ENCODE measurements around the gene GRIA2. TPM values are rescaled to one million over a fixed set of nuclear protein-coding genes. Genes with fewer than 3 reads are reported as not detected.
"Not testable (repeated sequence)": the region's sequence is repeated elsewhere in the genome, so short reads cannot be mapped to it uniquely, and the experiment has no call there.

Gene GRIA2
- total RNA-seq, result not detected
- long read RNA-seq, result 0 reads

DNA sequence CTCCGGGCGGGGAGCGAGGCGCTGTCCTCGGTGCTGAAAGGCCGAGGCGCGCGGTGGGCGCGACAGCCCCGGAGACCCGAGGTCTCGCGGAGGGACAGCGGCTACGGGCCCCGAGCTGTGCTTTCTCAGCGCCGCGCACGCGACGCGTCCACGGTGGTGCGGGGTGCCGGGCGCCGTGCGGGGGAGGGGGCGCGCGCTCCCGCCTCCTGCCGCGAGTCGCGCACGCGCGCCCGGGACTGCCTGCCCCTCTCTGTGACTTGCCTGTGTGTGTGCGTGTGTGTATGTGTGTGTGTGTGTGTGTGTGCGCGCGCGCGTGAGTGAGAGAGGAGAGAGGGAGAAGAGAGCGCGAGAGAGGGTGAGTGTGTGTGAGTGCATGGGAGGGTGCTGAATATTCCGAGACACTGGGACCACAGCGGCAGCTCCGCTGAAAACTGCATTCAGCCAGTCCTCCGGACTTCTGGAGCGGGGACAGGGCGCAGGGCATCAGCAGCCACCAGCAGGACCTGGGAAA, at the start of gene GRIA2:
GRIA2 (plus strand) TSS at position 358 of the 511 bp plus-strand sequence. CDS start 315 bp downstream, outside the sequence.
- intact Hi-C loops (cut with micrococcal nuclease), result no loop called here
- DNase-seq (peak; percentile 59), ATAC-seq (peak; percentile 79)

DNA sequence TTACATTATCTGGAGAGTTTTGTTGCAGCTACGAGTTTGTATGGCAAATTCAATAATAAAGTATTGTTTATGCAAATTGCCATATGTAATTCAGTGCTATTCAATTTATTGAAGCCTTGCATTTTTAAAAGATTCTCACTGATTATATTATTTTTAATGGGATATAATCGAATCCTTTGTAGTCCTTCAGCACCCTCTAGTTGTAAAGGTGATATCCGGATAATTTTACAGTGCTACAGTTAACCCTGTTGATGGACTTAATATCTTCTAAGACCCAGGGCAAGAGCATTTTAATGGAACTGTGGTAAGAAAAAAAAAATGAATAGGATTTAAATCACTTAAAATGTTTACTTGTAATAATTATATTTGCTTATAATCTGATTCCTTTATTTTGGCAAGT, 48.5 kb upstream of the GRIA2 start:
- ATAC-seq, result no peak
- intact Hi-C loops (cut with micrococcal nuclease), result no loop called here

DNA sequence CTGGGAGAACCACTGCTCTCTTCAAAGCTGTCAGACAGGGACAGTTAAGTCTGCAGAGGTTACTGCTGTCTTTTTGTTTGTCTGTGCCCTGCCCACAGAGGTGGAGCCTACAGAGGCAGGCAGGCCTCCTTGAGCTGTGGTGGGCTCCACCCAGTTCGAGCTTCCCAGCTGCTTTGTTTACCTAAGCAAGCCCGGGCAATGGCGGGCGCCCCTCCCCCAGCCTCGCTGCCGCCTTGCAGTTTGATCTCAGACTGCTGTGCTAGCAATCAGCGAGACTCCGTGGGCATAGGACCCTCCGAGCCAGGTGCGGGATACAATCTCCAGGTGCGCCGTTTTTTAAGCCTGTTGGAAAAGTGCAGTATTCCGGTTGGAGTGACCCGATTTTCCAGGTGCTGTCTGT, 40.3 kb upstream of the GRIA2 start:
- intact Hi-C loops (cut with micrococcal nuclease); DNase-seq: not testable (repeated sequence)

More for the DNA sequence above, 48.5 kb upstream of the GRIA2 start:
- no peak for DNase-seq

DNA sequence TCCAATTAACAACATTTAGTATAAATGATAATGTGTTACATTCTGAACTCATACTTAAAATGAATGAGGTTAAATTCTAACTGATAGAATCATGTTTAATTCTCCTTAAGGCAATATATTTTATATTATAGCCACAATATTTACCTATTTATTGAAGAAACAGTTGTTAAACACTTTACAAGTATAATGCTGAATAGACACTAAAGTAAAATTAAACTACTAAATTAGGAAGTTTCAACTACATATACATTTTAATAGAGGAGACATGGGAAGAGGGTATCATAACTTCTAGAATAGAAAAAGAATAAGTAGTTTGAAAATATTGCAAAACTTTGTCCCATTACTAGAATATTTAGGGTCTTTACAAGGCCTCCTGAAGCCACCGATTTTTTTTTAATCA, 36.2 kb upstream of the GRIA2 start:
- intact Hi-C loops (cut with micrococcal nuclease), result no loop called here
- DNase-seq (no peak), ATAC-seq (no peak)

More for the DNA sequence above, 40.3 kb upstream of the GRIA2 start:
- not testable (repeated sequence) for ATAC-seq

DNA sequence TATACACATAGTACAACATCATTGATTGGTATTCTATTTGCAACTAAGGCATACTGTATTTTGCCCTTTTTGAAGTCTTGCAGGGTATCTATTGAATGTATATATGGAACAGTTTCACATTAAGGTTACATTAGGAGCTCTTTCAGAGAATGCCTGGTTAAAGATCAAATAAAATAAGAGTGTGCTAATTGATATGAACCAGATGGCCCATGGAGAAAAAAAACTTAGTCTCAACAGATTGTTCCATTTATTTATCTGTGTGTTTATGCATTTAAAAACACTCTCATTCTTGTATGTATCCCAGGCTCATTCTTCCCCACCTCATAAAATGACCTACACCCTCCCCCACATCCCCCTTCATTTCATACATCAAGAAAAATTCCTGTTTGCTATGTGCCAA, 35.2 kb upstream of the GRIA2 start:
- ATAC-seq (no peak), DNase-seq (no peak)
- intact Hi-C loops (cut with micrococcal nuclease), result no loop called here

DNA sequence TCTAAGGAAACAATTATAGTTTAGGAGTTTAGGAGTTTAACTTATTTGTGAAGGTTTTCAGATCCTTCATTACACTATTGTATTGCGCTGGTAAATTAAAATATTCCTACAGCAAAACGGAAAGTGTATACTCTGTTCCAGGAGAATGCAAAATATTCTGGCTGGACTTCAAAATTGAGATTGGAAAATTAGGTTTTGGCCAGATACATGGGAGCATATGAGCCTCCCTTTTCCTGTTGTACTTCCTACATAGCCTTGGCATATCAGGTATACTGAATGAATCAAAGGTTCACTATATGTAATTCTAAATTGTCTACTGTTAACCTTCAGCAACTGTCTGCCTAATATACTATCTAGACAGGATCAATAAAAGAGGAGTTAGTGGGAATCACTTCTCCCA, 25.2 kb upstream of the GRIA2 start:
- ATAC-seq (no peak), DNase-seq (no peak)
- intact Hi-C loops (cut with micrococcal nuclease), result no loop called here

DNA sequence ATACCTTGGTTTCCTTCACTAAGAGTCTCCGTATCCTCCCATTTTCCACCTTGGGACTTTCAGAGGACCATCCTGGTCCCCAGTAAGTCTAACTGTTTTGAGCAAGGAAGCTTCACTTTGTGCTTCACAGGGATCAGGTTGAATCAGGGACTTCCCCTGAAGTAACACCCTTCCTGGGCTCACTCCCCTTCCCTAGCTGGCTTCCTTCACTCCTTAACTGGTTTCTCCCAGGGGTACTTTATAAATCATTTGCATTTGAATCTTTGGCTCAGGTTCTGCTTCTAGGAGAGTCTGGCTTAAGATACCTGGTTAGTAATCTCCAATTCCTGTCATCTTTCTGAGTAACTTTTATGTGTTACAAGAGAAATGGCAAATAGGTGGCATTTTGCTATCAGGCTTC, 24.5 kb upstream of the GRIA2 start:
- ATAC-seq (no peak), DNase-seq (no peak)
- intact Hi-C loops (cut with micrococcal nuclease), result no loop called here

DNA sequence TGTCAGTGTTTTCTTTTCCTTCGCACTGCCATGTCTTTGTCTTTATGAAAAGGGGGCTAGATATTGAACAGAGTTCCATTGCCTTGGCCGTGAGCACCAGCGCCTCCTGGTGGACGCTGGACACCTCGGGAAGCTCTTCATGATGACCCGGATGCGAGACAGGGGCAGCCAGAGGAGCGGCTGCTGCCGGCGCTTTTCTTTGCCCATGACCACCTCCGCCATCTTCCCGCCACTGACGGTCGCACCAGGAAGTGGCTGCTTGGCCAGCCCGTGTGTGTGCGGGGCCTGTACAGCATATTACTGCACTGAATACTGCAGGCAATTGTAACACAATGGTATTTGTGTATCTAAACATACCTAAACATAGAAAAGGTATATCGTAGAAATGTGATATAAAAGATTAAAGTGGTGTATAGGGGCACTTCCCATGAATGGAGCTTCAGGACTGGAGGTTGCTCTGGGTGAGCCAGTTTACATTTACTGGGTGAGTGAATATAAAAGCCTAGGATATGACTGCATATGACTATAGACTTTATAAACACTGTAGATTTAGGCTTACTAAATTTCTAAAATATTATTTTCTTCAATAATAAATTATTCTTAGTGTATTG, 15.8 kb upstream of the GRIA2 start:
- intact Hi-C loops (cut with micrococcal nuclease), result no loop called here
- ATAC-seq (no peak), DNase-seq (peak; percentile 35)

DNA sequence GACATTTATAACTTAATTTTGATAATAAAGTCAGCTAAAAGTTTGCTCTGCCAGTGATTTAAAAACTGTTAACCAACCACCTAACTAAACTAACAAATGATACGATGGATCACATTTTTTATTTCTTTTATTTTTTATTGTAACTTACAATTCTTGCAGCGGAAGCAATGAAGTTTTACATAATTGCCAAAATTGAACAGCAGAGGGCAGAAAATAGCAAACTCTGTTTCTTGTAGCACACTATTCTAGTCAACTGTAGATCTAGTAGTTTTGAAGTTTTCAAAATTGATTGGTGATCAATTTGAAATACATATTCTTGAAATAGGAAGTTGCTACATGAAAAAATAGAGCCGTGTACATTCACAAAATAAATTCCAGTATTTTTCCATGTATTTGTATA, 2.8 kb upstream of the GRIA2 start:
- intact Hi-C loops (cut with micrococcal nuclease), result loop anchor here (10.0 kb wide), 1 partner anchor 757 kb away; no protein-coding TSS in a partner anchor
- DNase-seq (no peak), ATAC-seq (no peak)

DNA sequence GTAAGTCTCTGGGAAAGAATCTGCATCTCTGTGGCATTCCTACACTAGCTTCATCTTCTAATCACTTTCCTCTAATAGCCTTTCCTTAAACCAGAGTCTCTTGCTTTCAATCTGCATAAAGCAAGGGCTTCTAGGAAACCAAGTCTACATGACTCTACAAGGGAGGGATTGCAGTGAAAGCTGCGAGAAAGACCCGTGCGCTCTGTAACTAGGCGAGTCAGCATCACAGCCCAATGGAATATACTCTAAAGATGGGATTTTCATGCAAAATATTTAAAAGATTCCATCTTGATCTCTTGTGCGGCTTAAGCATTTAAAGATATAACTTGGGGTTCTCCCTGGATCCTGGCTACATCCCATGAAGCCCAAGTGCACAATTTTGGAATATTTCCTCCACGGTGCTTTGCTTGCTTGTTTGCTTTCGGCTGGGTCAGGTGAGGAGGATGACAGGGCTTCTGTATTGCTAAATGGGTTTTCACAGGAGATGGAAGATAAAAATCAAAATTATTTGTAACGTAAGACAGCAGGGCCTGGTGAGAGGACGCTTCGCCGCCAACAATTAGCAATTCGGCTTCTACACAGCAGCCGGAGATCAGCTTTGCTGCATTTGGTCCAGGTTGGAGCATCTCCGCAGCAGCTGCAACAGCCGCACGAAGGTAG, 687 bp upstream of the GRIA2 start:
- DNase-seq (no peak), ATAC-seq (no peak)
- intact Hi-C loops (cut with micrococcal nuclease), result loop anchor here (10.0 kb wide), 1 partner anchor 755 kb away; no protein-coding TSS in a partner anchor

DNA sequence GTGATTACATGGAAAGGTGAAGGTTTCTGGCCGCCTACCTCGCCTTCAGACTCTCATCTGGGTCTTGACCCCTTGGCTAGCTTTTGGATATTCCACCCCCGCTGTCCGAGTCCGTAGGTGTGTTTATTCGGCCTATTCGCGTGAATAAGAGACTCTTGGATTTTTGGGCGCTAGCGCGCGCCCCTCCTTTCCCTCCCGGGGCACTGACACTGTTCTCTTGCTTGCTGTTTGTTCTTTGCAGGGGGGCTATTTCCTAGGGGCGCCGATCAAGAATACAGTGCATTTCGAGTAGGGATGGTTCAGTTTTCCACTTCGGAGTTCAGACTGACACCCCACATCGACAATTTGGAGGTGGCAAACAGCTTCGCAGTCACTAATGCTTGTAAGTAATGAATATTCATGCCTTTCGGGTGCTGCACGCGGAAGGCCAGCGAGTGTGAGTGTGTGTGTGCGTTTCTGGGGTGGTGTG, 932 bp downstream of the GRIA2 start:
- no peak for DNase-seq
- intact Hi-C loops (cut with micrococcal nuclease), result no loop called here

DNA sequence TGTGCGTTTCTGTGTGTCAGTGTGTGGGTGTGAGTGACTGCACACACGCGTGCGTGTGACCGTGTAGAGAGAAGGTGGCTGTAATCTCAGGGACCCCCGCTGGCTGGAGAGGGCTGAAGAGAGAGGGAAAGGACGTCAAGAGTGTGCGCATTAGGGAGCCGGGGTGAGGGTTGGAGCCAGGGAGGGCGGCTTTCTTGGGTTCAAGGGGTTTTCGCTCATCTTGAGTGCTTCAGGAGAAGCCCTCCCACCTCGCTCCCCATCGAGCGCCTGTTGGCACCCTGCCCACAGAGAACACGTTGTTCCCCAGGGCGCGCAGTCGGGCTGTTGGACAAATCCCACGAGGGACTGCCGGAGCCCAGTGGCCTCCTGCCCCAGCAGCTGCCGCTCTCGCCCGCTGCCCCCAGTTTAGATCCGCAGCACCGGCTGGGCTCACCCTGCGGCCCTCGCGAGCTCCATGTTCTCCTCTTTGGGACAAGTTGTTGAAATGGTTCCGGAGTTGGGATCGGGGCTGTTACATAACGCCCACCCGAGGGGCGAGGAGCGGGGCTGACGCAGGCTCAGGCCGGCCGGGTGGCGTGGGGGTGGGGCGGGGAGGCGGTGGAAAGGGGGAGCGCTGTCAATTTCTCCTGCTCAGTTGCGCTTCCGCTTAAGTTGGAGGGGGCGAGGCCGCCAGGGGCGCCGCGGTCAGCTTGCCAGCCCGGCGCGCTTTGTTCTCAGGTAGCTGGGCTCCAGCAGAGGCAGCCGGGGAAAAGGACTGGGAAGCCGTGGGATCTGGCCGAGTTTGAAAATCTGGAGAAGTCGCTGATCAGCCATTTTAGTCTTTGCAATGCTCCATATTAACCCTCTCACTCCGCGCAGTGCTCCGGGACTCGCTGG, 1.6 kb downstream of the GRIA2 start:
- ATAC-seq (no peak), DNase-seq (no peak)
- intact Hi-C loops (cut with micrococcal nuclease), result no loop called here

More for the DNA sequence above, 932 bp downstream of the GRIA2 start:
- ATAC-seq, result no peak

DNA sequence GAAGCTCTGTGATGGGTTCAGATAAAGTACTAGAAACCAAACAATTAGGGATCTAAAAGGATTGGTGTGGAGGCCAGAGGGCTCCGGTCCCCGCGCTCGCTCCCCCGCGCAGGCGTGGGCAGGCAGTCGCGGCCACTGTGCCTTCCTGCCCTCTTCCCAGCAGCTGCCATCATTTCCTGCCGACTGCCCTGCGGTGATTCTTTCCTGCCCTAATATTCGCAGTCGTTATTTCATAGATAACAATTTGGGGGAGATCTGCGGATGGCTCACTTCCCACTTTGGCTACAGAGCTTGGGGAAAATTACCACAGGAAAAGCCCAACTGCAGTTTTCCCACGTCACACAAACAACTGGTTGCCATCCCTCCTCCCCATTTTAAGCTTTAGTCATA, 2.2 kb downstream of the GRIA2 start:
- DNase-seq (no peak), ATAC-seq (no peak)
- intact Hi-C loops (cut with micrococcal nuclease), result no loop called here

DNA sequence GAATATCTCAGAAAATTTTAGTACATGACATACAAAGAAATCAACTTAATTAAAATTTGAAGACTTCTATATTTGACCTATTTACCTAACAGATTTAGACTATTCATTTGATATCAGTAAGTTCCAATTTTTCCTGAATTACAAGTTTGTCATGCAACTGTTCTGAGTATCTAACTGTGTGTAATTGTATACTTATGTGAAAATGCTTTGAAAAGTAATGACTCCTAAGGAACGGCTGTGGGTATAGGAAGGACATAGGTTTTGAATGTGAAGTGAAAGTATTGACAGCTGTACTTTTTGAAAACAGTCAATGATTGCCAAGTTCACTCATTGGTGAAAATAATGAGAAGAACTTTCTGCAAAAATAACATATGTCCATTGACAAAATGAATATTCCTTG, 2.9 kb downstream of the GRIA2 start:
- no peak for ATAC-seq
- no peak for DNase-seq
- intact Hi-C loops (cut with micrococcal nuclease), result no loop called here

DNA sequence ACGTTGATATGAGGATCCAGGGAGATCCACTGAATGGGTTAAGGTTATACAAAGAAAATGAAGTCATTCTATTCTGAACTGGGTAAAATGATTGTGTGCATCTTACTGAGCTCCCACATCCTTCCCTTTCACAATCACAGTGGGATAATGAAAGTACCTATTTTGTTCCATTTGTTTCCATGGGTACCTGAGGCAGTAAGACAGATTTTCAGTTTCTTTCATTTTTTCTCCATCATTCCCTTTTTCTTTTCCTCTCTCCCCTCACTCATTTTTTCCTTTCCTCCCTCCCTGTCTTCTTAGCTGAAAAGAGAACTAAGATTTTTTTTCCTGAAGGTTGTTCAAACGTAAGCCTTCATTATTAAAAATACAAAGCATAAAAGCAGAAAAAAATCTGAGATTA, 4.6 kb downstream of the GRIA2 start:
- intact Hi-C loops (cut with micrococcal nuclease), result no loop called here
- DNase-seq (no peak), ATAC-seq (no peak)

DNA sequence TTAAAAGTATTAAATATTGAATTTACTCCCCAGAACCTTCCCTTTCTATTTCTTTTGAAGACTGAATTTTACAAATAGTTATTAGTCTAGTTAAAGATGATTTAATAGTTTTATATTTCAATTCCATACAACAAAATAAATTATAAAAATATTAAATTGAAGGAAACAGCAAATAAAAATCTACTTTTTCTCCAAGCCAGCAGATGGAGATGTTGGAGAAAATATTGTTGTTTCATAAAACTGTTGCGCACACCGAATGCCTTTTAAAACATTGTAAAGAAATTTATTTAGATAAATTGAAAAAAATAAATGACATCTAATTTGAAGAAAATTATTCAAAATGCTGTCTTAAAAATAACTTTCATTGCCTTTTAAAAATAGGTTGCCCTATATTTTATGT, 5.5 kb downstream of the GRIA2 start:
- ATAC-seq, result no peak
- DNase-seq, result no peak
- intact Hi-C loops (cut with micrococcal nuclease), result no loop called here

DNA sequence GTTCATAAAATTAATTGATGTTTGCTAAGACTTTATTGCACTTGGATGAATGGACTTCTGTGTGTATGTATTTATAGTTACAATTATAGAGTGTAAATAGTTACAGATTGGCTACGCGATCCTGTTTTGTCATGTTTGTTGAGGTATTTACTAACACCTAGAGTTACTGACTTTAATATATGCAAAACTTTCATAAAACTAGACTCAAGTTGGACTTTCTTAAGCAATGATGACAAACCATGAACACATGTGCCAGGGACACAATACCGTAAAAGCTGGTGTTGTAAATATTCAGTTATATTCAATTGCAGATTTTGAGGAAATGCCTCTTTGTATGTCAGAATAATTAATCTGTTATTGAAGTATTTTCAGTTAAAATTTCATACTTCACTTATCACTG, 6.1 kb downstream of the GRIA2 start:
- intact Hi-C loops (cut with micrococcal nuclease), result no loop called here
- ATAC-seq (no peak), DNase-seq (no peak)

DNA sequence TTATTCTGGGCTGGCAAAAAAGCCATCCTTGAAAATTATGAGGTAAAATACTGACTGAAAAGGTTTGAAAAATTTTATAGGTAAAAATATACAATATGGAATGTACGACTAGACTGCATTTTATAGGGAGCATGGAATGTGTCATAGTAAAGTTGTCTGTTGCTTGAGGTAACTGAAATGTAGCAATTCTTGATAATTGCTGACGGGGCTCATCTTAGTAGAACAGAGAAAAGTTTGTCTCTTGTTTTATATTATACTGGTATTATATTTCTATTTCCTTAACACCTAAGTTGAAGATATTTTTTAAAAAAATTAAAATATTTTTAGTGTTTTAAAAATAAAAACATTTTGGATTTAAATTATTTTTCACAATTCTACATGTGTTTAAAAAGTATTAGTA, 11.0 kb downstream of the GRIA2 start:
- DNase-seq (no peak), ATAC-seq (no peak)
- intact Hi-C loops (cut with micrococcal nuclease), result no loop called here

DNA sequence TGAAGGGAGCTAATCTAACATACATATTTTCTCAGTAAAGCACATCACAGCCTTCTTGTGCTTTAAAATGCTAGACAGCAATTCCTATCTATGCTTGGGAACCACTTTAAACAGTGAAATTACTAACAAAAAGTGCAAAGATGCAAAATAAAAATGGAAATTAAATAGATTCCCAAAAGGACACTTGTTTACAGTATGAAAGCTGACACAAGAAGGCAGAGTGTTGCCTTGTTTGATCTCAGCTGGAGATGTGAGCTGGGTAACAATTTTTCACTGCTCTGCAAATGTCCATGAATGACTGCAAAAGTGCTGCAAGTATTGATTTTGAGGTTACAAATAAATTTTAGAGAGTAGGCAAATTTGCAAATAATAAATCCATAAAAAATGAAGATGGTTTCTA, 22.3 kb downstream of the GRIA2 start:
- DNase-seq (no peak), ATAC-seq (no peak)
- intact Hi-C loops (cut with micrococcal nuclease), result no loop called here

DNA sequence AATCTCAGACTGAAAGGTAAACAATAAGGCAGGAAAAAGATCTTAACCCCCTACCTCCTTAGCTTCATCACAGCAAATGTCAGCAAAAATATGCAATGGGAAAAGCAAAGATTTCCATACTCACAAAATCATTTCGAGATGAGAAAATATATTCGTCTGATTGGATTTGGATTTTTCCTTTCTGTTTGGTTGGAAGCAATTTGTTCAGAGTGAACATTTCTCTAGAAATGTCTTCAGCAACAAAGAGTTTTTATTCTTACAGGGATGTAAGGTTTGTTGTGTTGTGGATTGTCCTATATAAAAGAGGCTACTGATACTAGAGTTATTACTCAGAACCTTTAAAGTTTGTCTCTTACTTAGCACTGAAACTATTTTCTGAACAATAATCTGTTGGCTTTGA, 23.8 kb downstream of the GRIA2 start:
- DNase-seq, result no peak
- no peak for ATAC-seq
- intact Hi-C loops (cut with micrococcal nuclease), result no loop called here
